Panc1 (cell line): ENCODE data around the gene ATRN. TPM values are rescaled to one million over a fixed set of nuclear protein-coding genes. Genes with fewer than 3 reads are reported as not detected.

Experiments used
- ATAC-seq: fragments of 200-7000 bp; cut with Tn5 transposase; 2 replicates; pipeline ENCODE4 v1.9.1; 2020; ENCODE audit warnings: mild to moderate bottlenecking, moderate library complexity
- BruUV-seq: library from RNA; stranded (reverse); fragments of 400-500 nt; replicated peaks from 2 replicates; lab custom pipeline; 2021; lab: Mats Ljungman, UMichigan
- CTCF ChIA-PET: fragments of 300-600 bp; sonication (Branson Sonifier 250); formaldehyde crosslinking; loops from one replicate; lab custom pipeline; 2022; ENCODE audit warnings: antibody characterized with exemption; lab: Charles Lee
- POLR2A ChIA-PET: fragments of 300-600 bp; sonication (Branson Sonifier 250); formaldehyde crosslinking; loops from one replicate; lab custom pipeline; 2022; ENCODE audit warnings: antibody characterized with exemption; lab: Charles Lee
- DNase-seq: peaks from one replicate; pipeline ENCODE4 v3.0.0-alpha.2; 2010; ENCODE audit warnings: low read depth, low spot score
- H3K27ac ChIP-seq: 2 replicates; pipeline ENCODE4 v1.5.1; 2011; ENCODE audit warnings: mild to moderate bottlenecking, low read length, inconsistent platforms
- H3K27me3 ChIP-seq: fragments of 200-500 bp; sonication (Bioruptor generic); 2 replicates; pipeline ENCODE4 v1.6.0; 2014; ENCODE audit warnings: low read length, inconsistent platforms; ENCODE audit not compliant: control insufficient read depth, insufficient read depth
- H3K36me3 ChIP-seq: fragments of 200-500 bp; sonication (Bioruptor generic); 2 replicates; pipeline ENCODE4 v1.5.1; 2014; ENCODE audit warnings: inconsistent platforms, mild to moderate bottlenecking, low read length, moderate library complexity; ENCODE audit not compliant: control insufficient read depth, insufficient read depth
- H3K4me1 ChIP-seq: 2 replicates; pipeline ENCODE4 v1.5.1; 2011; ENCODE audit warnings: inconsistent platforms, mild to moderate bottlenecking, low read length, moderate library complexity; ENCODE audit not compliant: control insufficient read depth, insufficient read depth
- H3K4me3 ChIP-seq, 2 experiments: 2 replicates each; pipeline ENCODE4 v1.5.1; 2011 to 2012; ENCODE audit warnings: low read depth in 2 of 2, low read length in 2 of 2, mild to moderate bottlenecking in 2 of 2, inconsistent platforms in 1 of 2, moderate library complexity in 1 of 2
- H3K9me3 ChIP-seq: fragments of 200-500 bp; sonication (Bioruptor generic); 2 replicates; pipeline ENCODE4 v1.5.1; 2014; ENCODE audit warnings: low read depth, mild to moderate bottlenecking, inconsistent platforms, low read length, moderate library complexity; ENCODE audit not compliant: control insufficient read depth, insufficient read depth
- CTCF ChIP-seq: fragments of 450-650 bp; IDR thresholded peaks from 2 replicates; pipeline ENCODE4 v1.5.1; 2017; ENCODE audit warnings: mild to moderate bottlenecking
- POLR2AphosphoS5 ChIP-seq: IDR thresholded peaks from 2 replicates; pipeline ENCODE4 v1.6.1; 2012; ENCODE audit warnings: mild to moderate bottlenecking, low read depth, low read length, moderate library complexity
- REST ChIP-seq, 2 experiments: IDR thresholded peaks; 2 replicates each; pipeline ENCODE4 v1.6.1; 2011 to 2012; ENCODE audit warnings: low read depth in 2 of 2, control low read depth in 1 of 2, low read length in 1 of 2, mild to moderate bottlenecking in 1 of 2, moderate library complexity in 1 of 2; ENCODE audit not compliant: insufficient read depth in 1 of 2
- SIN3A ChIP-seq: IDR thresholded peaks from 2 replicates; pipeline ENCODE4 v1.6.1; 2012; ENCODE audit warnings: low read depth, mild to moderate bottlenecking, low read length, moderate library complexity, borderline replicate concordance; ENCODE audit not compliant: insufficient read depth
- TCF7L2 ChIP-seq: IDR thresholded peaks from 2 replicates; pipeline ENCODE4 v1.6.1; 2011; ENCODE audit warnings: mild to moderate bottlenecking, low read depth, low read length, inconsistent platforms
- in situ Hi-C: cut with HindIII; loops from 2 replicates; pipeline ENCODE4 v1.10.0; 2016; ENCODE audit warnings: low sequenced_read_pairs, low pct_unique_long_range_greater_than_20kb
- intact Hi-C: fragments of 100-400 bp; cut with micrococcal nuclease; formaldehyde crosslinking; loops from one replicate; pipeline ENCODE4 v1.10.0; 2022; ENCODE audit not compliant: unreplicated experiment
- total RNA-seq: library from RNA; stranded (reverse); gene quantifications from one replicate; pipeline ENCODE4 v1.2.1, GENCODE V29; 2021; ENCODE audit not compliant: unreplicated experiment

ATRN gene
- total RNA-seq, 1 experiment from 2014 or later = 33.8 TPM

- ATAC-seq (no peak), DNase-seq (no peak)
- intact Hi-C loops (no loop called here), in situ Hi-C loops (no loop called here)
- H3K36me3 ChIP-seq = no peaks in the 10 kb centered on the region
- CTCF ChIA-PET = no interaction called here
- no peak for TF ChIP-seq CTCF
- TF ChIP-seq SIN3A = no peak
- no peak for TF ChIP-seq TCF7L2
- no peak for TF ChIP-seq REST (IDR thresholded peaks at IDR 0.05; ENCODE audit: insufficient read depth in 1 of 2, low read depth in 2 of 2, low read length in 1 of 2)
- TF ChIP-seq POLR2AphosphoS5 = no peak
- H3K27me3 ChIP-seq = no peaks in the 10 kb centered on the region; the same call in 1 of the 2 replicates
- no peaks in the 10 kb centered on the region for H3K4me1 ChIP-seq
- no peaks in the 10 kb centered on the region for H3K9me3 ChIP-seq
- POLR2A ChIA-PET = no interaction called here
- no peak overlapping the region for H3K4me3 ChIP-seq
- BruUV-seq = no TSS peak
- no peak overlapping the region for H3K27ac ChIP-seq
Measured at GRCh38 chr20:3452690-3453089, 18.1 kb upstream of the ATRN start.

GRCh38 chr20:3454831-3455230 lies 16.0 kb upstream of the ATRN start:
- in situ Hi-C loops = no loop called here
- ATAC-seq = no peak
- intact Hi-C loops = no loop called here
- no peaks in the 10 kb centered on the region; the same call in 1 of the 2 replicates for H3K27me3 ChIP-seq
- H3K9me3 ChIP-seq = no peaks in the 10 kb centered on the region
- no TSS peak for BruUV-seq
- no peaks in the 10 kb centered on the region for H3K36me3 ChIP-seq
- H3K27ac ChIP-seq = no peak overlapping the region
- TF ChIP-seq POLR2AphosphoS5 = no peak
- TF ChIP-seq TCF7L2 = no peak
- no peak for TF ChIP-seq CTCF
- TF ChIP-seq SIN3A = no peak
- POLR2A ChIA-PET = interaction anchor here (0.7 kb wide), 1 partner anchor 57 kb away, joined by 15 read pairs; no protein-coding TSS in a partner anchor
- no peak for DNase-seq
- CTCF ChIA-PET = interaction anchor here (0.7 kb wide), 1 partner anchor 146 kb away, joined by 3 read pairs; no protein-coding TSS in a partner anchor
- H3K4me3 ChIP-seq = no peak overlapping the region
- no peaks in the 10 kb centered on the region for H3K4me1 ChIP-seq
